GM04504 (cell line): ENCODE measurements around the gene FARS2.

Source experiments
- DNase-seq: peaks from one replicate; pipeline ENCODE4 v3.0.0-alpha.2; 2012; ENCODE audit warnings: low read depth

Gene FARS2

GRCh38 chr6:5427586-5427985, 166.3 kb downstream of the FARS2 start:
- no peak for DNase-seq

- no peak for DNase-seq
These were observed 172.0 kb downstream of the FARS2 start for GRCh38 chr6:5433324-5433723.

- DNase-seq = peak; percentile 77
These were observed 174.1 kb downstream of the FARS2 start for GRCh38 chr6:5435449-5435848.

- DNase-seq = no peak
These were observed 177.7 kb downstream of the FARS2 start for GRCh38 chr6:5438922-5439584.

GRCh38 chr6:5439749-5440148, 178.4 kb downstream of the FARS2 start:
- DNase-seq = no peak

- DNase-seq = no peak
These were observed 181.0 kb downstream of the FARS2 start for GRCh38 chr6:5442319-5442718.

GRCh38 chr6:5442916-5443315, 181.6 kb downstream of the FARS2 start:
- DNase-seq = no peak

GRCh38 chr6:5443491-5443890, 182.2 kb downstream of the FARS2 start:
- DNase-seq = no peak

GRCh38 chr6:5446362-5447075, 185.2 kb downstream of the FARS2 start:
- DNase-seq = no peak

GRCh38 chr6:5447921-5448320, 186.6 kb downstream of the FARS2 start:
- DNase-seq = no peak

- no peak for DNase-seq
These were observed 188.8 kb downstream of the FARS2 start for GRCh38 chr6:5450073-5450472.

GRCh38 chr6:5453546-5453945, 192.2 kb downstream of the FARS2 start:
- DNase-seq = no peak

GRCh38 chr6:5455142-5455541, 193.8 kb downstream of the FARS2 start:
- no peak for DNase-seq

- DNase-seq = no peak
These were observed 195.7 kb downstream of the FARS2 start for GRCh38 chr6:5457041-5457440.

- DNase-seq = no peak
These were observed 196.8 kb downstream of the FARS2 start for GRCh38 chr6:5457983-5458683.

GRCh38 chr6:5459346-5459745, 198.0 kb downstream of the FARS2 start:
- DNase-seq = no peak

- no peak for DNase-seq
These were observed 200.1 kb downstream of the FARS2 start for GRCh38 chr6:5461365-5461764.

- DNase-seq = no peak
These were observed 201.5 kb downstream of the FARS2 start for GRCh38 chr6:5462856-5463255.

- no peak for DNase-seq
These were observed 202.4 kb downstream of the FARS2 start for GRCh38 chr6:5463690-5464089.

GRCh38 chr6:5464099-5464885, 203.0 kb downstream of the FARS2 start:
- no peak for DNase-seq

GRCh38 chr6:5466281-5467136, 205.2 kb downstream of the FARS2 start:
- DNase-seq = peak; percentile 75
